Measurements from ENCODE around the gene GATAD2B.

DNA sequence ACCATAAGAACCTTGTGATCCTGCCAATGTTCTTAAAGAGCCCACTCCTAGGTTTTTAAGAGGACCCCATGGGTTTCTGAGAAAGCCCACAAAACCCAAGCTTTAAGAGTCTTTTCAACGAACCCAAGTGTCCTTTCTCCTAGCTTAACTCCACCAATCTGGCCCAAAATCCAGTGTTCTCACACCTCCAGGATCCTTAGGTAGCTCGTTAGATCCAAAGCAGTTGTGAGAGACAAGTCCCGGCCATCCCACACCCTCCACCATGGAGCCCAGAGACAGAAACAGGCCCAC lies 22.0 kb upstream of the GATAD2B start:
- TF ChIP-seq, protein P1, sequence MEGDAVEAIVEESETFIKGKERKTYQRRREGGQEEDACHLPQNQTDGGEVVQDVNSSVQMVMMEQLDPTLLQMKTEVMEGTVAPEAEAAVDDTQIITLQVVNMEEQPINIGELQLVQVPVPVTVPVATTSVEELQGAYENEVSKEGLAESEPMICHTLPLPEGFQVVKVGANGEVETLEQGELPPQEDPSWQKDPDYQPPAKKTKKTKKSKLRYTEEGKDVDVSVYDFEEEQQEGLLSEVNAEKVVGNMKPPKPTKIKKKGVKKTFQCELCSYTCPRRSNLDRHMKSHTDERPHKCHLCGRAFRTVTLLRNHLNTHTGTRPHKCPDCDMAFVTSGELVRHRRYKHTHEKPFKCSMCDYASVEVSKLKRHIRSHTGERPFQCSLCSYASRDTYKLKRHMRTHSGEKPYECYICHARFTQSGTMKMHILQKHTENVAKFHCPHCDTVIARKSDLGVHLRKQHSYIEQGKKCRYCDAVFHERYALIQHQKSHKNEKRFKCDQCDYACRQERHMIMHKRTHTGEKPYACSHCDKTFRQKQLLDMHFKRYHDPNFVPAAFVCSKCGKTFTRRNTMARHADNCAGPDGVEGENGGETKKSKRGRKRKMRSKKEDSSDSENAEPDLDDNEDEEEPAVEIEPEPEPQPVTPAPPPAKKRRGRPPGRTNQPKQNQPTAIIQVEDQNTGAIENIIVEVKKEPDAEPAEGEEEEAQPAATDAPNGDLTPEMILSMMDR (IDR thresholded peaks at IDR 0.05; ENCODE audit: low read length), result no peak
- no peak for TF ChIP-seq EZH2 (IDR thresholded peaks at IDR 0.05; ENCODE audit: borderline replicate concordance, low read length)

Data from OCI-LY1 (cell line).